ENCODE data around the gene AMZ1.
"Not testable (repeated sequence)": the region's sequence is repeated elsewhere in the genome, so short reads cannot be mapped to it uniquely, and the experiment has no call there.

The AMZ1 gene

DNA sequence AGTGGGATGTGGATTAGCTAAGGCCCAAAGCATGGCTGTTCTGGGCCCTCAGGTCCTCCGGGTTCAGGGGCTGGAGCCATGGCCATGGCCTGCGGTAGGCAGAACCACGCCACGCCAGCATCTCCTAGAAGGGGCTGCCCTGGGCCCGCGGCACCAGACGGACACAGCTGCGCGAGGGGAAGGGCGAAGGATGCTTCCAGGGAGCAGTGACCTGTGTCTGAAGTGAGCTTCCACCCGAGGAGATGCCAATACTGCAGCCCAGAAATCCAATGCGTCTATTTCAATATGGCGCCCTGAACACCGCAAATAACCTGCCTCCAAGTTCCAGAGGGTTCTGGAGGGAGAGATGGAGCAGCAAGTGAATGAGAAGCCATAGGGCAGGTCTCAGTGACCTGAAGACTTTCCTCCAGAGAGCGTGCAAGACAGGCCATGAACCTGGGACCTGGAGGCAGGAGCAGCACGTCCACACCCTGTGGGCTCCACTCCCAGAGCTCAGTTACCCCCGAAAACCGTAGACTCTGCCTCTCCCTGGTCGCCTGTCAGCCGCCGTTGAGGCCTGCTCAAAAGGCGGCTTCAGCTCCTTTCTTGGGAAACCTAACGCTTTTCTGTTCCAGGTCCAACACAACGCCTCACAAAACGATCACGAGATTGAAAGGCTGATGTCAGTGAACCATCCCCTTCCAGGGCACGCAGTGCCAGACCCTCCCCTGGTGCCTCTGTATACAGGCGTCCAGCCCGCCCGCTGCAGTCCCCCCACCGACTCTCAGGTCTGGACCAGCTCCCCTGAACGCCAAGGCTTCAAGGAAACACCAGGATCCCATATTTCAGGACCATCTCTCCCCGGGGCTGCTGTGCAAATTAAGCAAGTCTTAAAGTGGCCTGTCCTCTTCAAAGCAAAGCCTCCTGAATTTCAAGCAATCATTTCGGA is 37.4 kb downstream of the AMZ1 start:
- peaks cover 58% of the 10 kb centered on the region for H3K36me3 ChIP-seq (ENCODE audit: control insufficient read depth, insufficient read depth, low read length)
- peaks cover 6% of the 10 kb centered on the region; the same call in 1 of the 2 replicates for H3K4me1 ChIP-seq (ENCODE audit: control insufficient read depth, insufficient read depth, low read length)
- peak overlapping the region; percentile 26; the same call in 1 of the 2 replicates for H3K27ac ChIP-seq (ENCODE audit: low read depth, low read length)
- H3K9ac ChIP-seq (ENCODE audit: low read length) = no peak overlapping the region
- H3K4me3 ChIP-seq (ENCODE audit: low read depth, low read length) = no peak overlapping the region
- H3K9me3 ChIP-seq (ENCODE audit: control insufficient read depth, insufficient read depth, low read depth, low read length) = no peaks in the 10 kb centered on the region
- H3K27me3 ChIP-seq (ENCODE audit: control insufficient read depth, insufficient read depth, low read length) = no peaks in the 10 kb centered on the region

- Histone ChIP-seq H3K36me3 (ENCODE audit: control insufficient read depth, insufficient read depth, low read length) (peaks cover 61% of the 10 kb centered on the region), H3K27ac (ENCODE audit: low read depth, low read length) (no peak overlapping the region)
Observed at GRCh38 chr7:2726316-2727018, 38.5 kb downstream of the AMZ1 start.

DNA sequence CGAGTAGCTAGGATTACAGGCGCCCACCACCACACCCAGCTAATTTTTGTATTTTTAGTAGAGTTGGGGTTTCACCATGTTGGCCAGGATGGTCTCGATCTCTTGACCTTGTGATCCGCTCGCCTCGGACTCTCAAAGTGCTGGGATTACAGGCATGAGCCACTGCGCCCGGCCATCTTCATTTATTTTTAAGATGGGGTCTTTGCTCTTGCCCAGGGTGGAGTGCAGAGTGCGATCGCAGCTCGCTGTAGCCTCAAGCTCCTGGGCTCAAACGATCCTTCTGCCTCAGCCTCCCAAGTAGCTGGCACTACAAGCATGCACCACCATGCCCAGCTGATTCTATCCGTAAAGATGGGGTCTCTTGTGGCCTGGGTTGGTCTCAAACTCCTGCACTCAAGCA is 39.2 kb downstream of the AMZ1 start:
- H3K9me3 ChIP-seq (ENCODE audit: control insufficient read depth, insufficient read depth, low read depth, low read length); H3K27me3 ChIP-seq (ENCODE audit: control insufficient read depth, insufficient read depth, low read length); H3K27ac ChIP-seq (ENCODE audit: low read depth, low read length); H3K4me3 ChIP-seq (ENCODE audit: low read depth, low read length); H3K9ac ChIP-seq (ENCODE audit: low read length); H3K4me1 ChIP-seq (ENCODE audit: control insufficient read depth, insufficient read depth, low read length): not testable (repeated sequence)
- peaks cover 60% of the 10 kb centered on the region for H3K36me3 ChIP-seq (ENCODE audit: control insufficient read depth, insufficient read depth, low read length)

More at GRCh38 chr7:2726316-2727018, 38.5 kb downstream of the AMZ1 start:
- no peak overlapping the region for H3K9ac ChIP-seq (ENCODE audit: low read length)
- H3K4me3 ChIP-seq (ENCODE audit: low read depth, low read length) = no peak overlapping the region
- H3K9me3 ChIP-seq (ENCODE audit: control insufficient read depth, insufficient read depth, low read depth, low read length) = no peaks in the 10 kb centered on the region
- peaks cover 6% of the 10 kb centered on the region; the same call in 1 of the 2 replicates for H3K4me1 ChIP-seq (ENCODE audit: control insufficient read depth, insufficient read depth, low read length)
- H3K27me3 ChIP-seq (ENCODE audit: control insufficient read depth, insufficient read depth, low read length) = no peaks in the 10 kb centered on the region

- peaks cover 54% of the 10 kb centered on the region for H3K36me3 ChIP-seq (ENCODE audit: control insufficient read depth, insufficient read depth, low read length)
- H3K27me3 ChIP-seq (ENCODE audit: control insufficient read depth, insufficient read depth, low read length) = no peaks in the 10 kb centered on the region
- no peaks in the 10 kb centered on the region for H3K9me3 ChIP-seq (ENCODE audit: control insufficient read depth, insufficient read depth, low read depth, low read length)
- H3K9ac ChIP-seq (ENCODE audit: low read length) = no peak overlapping the region
- no peak overlapping the region for H3K4me3 ChIP-seq (ENCODE audit: low read depth, low read length)
- peaks cover 10% of the 10 kb centered on the region; the same call in 1 of the 2 replicates for H3K4me1 ChIP-seq (ENCODE audit: control insufficient read depth, insufficient read depth, low read length)
- H3K27ac ChIP-seq (ENCODE audit: low read depth, low read length) = 0 out of 2 replicates have a peak overlapping the region, but pooled peaks have one; percentile 19
Observed at GRCh38 chr7:2728316-2729030, 40.5 kb downstream of the AMZ1 start.

- peaks cover 10% of the 10 kb centered on the region; the same call in 1 of the 2 replicates for H3K4me1 ChIP-seq (ENCODE audit: control insufficient read depth, insufficient read depth, low read length)
- peaks cover 50% of the 10 kb centered on the region for H3K36me3 ChIP-seq (ENCODE audit: control insufficient read depth, insufficient read depth, low read length)
- H3K9ac ChIP-seq (ENCODE audit: low read length) = no peak overlapping the region
- H3K27ac ChIP-seq (ENCODE audit: low read depth, low read length) = 0 out of 2 replicates have a peak overlapping the region, but pooled peaks have one; percentile 19
- no peaks in the 10 kb centered on the region for H3K9me3 ChIP-seq (ENCODE audit: control insufficient read depth, insufficient read depth, low read depth, low read length)
- no peak overlapping the region for H3K4me3 ChIP-seq (ENCODE audit: low read depth, low read length)
- no peaks in the 10 kb centered on the region for H3K27me3 ChIP-seq (ENCODE audit: control insufficient read depth, insufficient read depth, low read length)
Observed at GRCh38 chr7:2729031-2729892, 41.3 kb downstream of the AMZ1 start.

GRCh38 chr7:2729893-2730716 is 42.1 kb downstream of the AMZ1 start:
- H3K27ac ChIP-seq (ENCODE audit: low read depth, low read length) = no peak overlapping the region
- peaks cover 50% of the 10 kb centered on the region for H3K36me3 ChIP-seq (ENCODE audit: control insufficient read depth, insufficient read depth, low read length)
- peaks cover 13% of the 10 kb centered on the region; the same call in 1 of the 2 replicates for H3K4me1 ChIP-seq (ENCODE audit: control insufficient read depth, insufficient read depth, low read length)
- H3K9ac ChIP-seq (ENCODE audit: low read length) = no peak overlapping the region
- no peak overlapping the region for H3K4me3 ChIP-seq (ENCODE audit: low read depth, low read length)
- H3K27me3 ChIP-seq (ENCODE audit: control insufficient read depth, insufficient read depth, low read length) = no peaks in the 10 kb centered on the region
- H3K9me3 ChIP-seq (ENCODE audit: control insufficient read depth, insufficient read depth, low read depth, low read length) = no peaks in the 10 kb centered on the region

GRCh38 chr7:2730846-2731770 is 43.1 kb downstream of the AMZ1 start:
- no peak overlapping the region for H3K9ac ChIP-seq (ENCODE audit: low read length)
- H3K4me3 ChIP-seq (ENCODE audit: low read depth, low read length) = no peak overlapping the region
- no peaks in the 10 kb centered on the region for H3K27me3 ChIP-seq (ENCODE audit: control insufficient read depth, insufficient read depth, low read length)
- H3K9me3 ChIP-seq (ENCODE audit: control insufficient read depth, insufficient read depth, low read depth, low read length) = no peaks in the 10 kb centered on the region
- H3K4me1 ChIP-seq (ENCODE audit: control insufficient read depth, insufficient read depth, low read length) = peaks cover 18% of the 10 kb centered on the region; the same call in 1 of the 2 replicates
- H3K36me3 ChIP-seq (ENCODE audit: control insufficient read depth, insufficient read depth, low read length) = peaks cover 40% of the 10 kb centered on the region
- H3K27ac ChIP-seq (ENCODE audit: low read depth, low read length) = no peak overlapping the region

- H3K36me3 ChIP-seq (ENCODE audit: control insufficient read depth, insufficient read depth, low read length) = peaks cover 31% of the 10 kb centered on the region
- H3K9ac ChIP-seq (ENCODE audit: low read length) = no peak overlapping the region
- H3K4me3 ChIP-seq (ENCODE audit: low read depth, low read length) = no peak overlapping the region
- peaks cover 18% of the 10 kb centered on the region; the same call in 1 of the 2 replicates for H3K4me1 ChIP-seq (ENCODE audit: control insufficient read depth, insufficient read depth, low read length)
- H3K27me3 ChIP-seq (ENCODE audit: control insufficient read depth, insufficient read depth, low read length) = no peaks in the 10 kb centered on the region
- no peak overlapping the region for H3K27ac ChIP-seq (ENCODE audit: low read depth, low read length)
- no peaks in the 10 kb centered on the region for H3K9me3 ChIP-seq (ENCODE audit: control insufficient read depth, insufficient read depth, low read depth, low read length)
Observed at GRCh38 chr7:2732388-2732787, 44.4 kb downstream of the AMZ1 start.
